MM.1S (cell line): ENCODE results near the gene PPP4R1.

ENCODE experiments used
- CTCF ChIP-seq: fragments of 300-600 bp; sonication (generic); IDR thresholded peaks from 2 replicates; pipeline ENCODE4 v1.5.1; 2016; ENCODE audit warnings: antibody characterized with exemption, low read length, mixed read lengths
- EZH2 ChIP-seq: fragments of 300-600 bp; sonication (generic); optimal IDR thresholded peaks from 2 replicates; pipeline ENCODE3; 2017; ENCODE audit warnings: low read depth, mild to moderate bottlenecking, antibody characterized with exemption, low read length, mixed read lengths

DNA sequence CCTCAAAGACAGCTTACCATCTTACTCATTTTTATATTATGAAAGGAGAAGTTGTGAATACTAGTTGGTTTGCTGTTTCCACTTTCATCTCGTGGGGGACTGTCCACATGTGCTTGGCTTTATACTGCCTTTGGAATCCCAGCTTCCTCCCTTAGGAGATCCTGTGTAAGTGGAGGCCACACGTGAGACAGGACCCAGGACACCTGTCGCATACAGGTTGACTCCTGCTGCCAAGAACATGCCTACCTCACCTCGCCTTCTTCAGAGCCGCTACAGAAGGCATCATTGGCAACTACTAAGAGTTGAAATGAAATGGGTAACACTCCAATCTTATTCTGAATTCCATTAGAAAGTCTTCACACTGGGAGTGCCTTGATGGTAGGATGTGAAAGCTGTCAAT is 69.3 kb downstream of the PPP4R1 start:
- TF ChIP-seq CTCF (no peak), EZH2 (no peak)
